RCC 7860 (cell line): Measurements from ENCODE around the gene AK5.
A peak's percentile ranks its signal among the peaks of the same experiment; 100 is the strongest.
"Not testable (repeated sequence)": the region's sequence is repeated elsewhere in the genome, so short reads cannot be mapped to it uniquely, and the experiment has no call there.

ENCODE experiments used
- DNase-seq: peaks from one replicate; pipeline ENCODE4 v3.0.0-alpha.2; 2015; ENCODE audit warnings: low spot score
- FAIRE-seq: peaks from 2 replicates; lab custom pipeline; 2012; peaks lifted over from hg19 to GRCh38; lab: Jason Lieb, UNC

AK5 gene

GRCh38 chr1:77283701-77284425 lies 2.0 kb downstream of the AK5 start:
- no peak for FAIRE-seq

GRCh38 chr1:77287535-77287934 lies 5.7 kb downstream of the AK5 start:
- FAIRE-seq, result no peak
- no peak for DNase-seq

More at GRCh38 chr1:77283701-77284425, 2.0 kb downstream of the AK5 start:
- DNase-seq, result no peak

- no peak for FAIRE-seq
- DNase-seq, result no peak
Observed at GRCh38 chr1:77288275-77288674, 6.5 kb downstream of the AK5 start.

GRCh38 chr1:77290576-77290975 lies 8.8 kb downstream of the AK5 start:
- no peak for DNase-seq
- no peak for FAIRE-seq

- no peak for FAIRE-seq
- no peak for DNase-seq
Observed at GRCh38 chr1:77292551-77292950, 10.7 kb downstream of the AK5 start.

- DNase-seq (no peak), FAIRE-seq (no peak)
Observed at GRCh38 chr1:77300566-77300965, 18.7 kb downstream of the AK5 start.

GRCh38 chr1:77303387-77303786 lies 21.6 kb downstream of the AK5 start:
- FAIRE-seq (no peak), DNase-seq (no peak)

GRCh38 chr1:77308889-77309621 lies 27.2 kb downstream of the AK5 start:
- DNase-seq (no peak), FAIRE-seq (no peak)

GRCh38 chr1:77310924-77311323 lies 29.1 kb downstream of the AK5 start:
- no peak for DNase-seq
- no peak for FAIRE-seq

- not testable (repeated sequence) for DNase-seq, FAIRE-seq
Observed at GRCh38 chr1:77312364-77312763, 30.5 kb downstream of the AK5 start.

- no peak for FAIRE-seq
- DNase-seq, result no peak
Observed at GRCh38 chr1:77313491-77313890, 31.7 kb downstream of the AK5 start.

- DNase-seq (peak; percentile 69), FAIRE-seq (peak; percentile 68)
Observed at GRCh38 chr1:77316006-77316405, 34.2 kb downstream of the AK5 start.

- no peak for DNase-seq
- no peak for FAIRE-seq
Observed at GRCh38 chr1:77316966-77317365, 35.1 kb downstream of the AK5 start.

GRCh38 chr1:77319036-77319705 lies 37.4 kb downstream of the AK5 start:
- DNase-seq, result peak; percentile 32
- FAIRE-seq, result peak; percentile 34

GRCh38 chr1:77322061-77322900 lies 40.5 kb downstream of the AK5 start:
- FAIRE-seq, result peak; percentile 99
- DNase-seq, result peak; percentile 98

- DNase-seq (no peak), FAIRE-seq (no peak)
Observed at GRCh38 chr1:77333501-77333900, 51.7 kb downstream of the AK5 start.

- FAIRE-seq (no peak), DNase-seq (no peak)
Observed at GRCh38 chr1:77336729-77337128, 54.9 kb downstream of the AK5 start.

- FAIRE-seq, result no peak
- DNase-seq, result no peak
Observed at GRCh38 chr1:77339326-77339725, 57.5 kb downstream of the AK5 start.

GRCh38 chr1:77341195-77341594 lies 59.4 kb downstream of the AK5 start:
- FAIRE-seq (no peak), DNase-seq (no peak)

GRCh38 chr1:77342745-77343144 lies 60.9 kb downstream of the AK5 start:
- DNase-seq (no peak), FAIRE-seq (no peak)

- peak; percentile 91 for FAIRE-seq
Observed at GRCh38 chr1:77347646-77348045, 65.8 kb downstream of the AK5 start.

More at GRCh38 chr1:77347646-77348045, 65.8 kb downstream of the AK5 start:
- DNase-seq, result peak; percentile 89
